Breast epithelium (tissue), 3 donors: Measurements from ENCODE around the gene CRAMP1.

Source experiments
- POLR2A ChIP-seq: fragments of 450-650 bp; IDR thresholded peaks from one replicate; pipeline ENCODE4 v1.6.1; 2016; ENCODE audit warnings: antibody characterized with exemption, mild to moderate bottlenecking, moderate library complexity
- TF ChIP-seq, protein P1 (sequence below), 3 donors: fragments of 450-650 bp; IDR thresholded peaks; one replicate each; pipeline ENCODE4 v1.5.1; 2016 to 2017; ENCODE audit warnings: antibody characterized with exemption in 3 of 3, mild to moderate bottlenecking in 3 of 3, moderate library complexity in 3 of 3

DNA sequence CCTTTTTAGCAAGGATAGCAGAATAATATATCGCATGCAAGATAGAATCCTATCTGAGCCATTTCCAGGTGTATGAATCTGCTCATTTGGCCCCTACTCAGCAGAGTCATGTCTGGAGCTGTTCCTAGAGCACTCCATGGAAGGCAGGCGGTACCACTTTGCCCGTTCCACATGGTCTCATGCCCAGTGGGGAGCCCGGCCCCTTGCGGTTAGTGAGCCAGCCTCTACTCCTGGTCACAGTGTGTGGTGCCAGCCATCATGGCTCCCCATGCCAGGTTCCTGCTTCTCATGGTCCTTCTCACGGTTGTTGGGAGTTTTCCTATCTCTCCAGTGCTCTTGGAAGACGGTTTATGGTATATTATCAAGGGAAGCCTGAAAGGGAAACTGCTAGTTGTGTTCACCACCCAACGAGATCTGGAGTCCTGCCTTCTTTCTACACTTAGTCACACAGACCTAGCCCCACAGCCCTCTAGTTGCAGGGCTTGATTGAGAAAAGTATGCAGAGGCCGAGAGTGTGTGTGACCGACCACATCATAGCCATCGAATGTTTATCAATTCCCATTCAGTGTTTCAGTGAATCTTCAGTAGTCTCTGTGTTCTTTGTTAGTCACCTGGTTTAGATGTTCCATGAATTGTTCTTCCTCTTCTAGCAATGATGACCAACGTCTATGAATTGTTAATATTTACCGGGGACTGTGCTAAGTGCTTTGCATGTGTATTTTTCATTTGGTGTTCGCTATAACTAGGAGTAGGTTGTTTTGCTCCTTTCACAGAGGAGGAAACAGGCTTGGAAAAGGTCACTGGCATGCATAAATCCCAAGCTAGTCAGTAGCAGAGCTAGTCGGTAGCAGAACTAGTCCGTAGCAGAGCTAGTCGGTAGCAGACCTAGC, 75.5 kb downstream of the CRAMP1 start:
- TF ChIP-seq, protein P1, sequence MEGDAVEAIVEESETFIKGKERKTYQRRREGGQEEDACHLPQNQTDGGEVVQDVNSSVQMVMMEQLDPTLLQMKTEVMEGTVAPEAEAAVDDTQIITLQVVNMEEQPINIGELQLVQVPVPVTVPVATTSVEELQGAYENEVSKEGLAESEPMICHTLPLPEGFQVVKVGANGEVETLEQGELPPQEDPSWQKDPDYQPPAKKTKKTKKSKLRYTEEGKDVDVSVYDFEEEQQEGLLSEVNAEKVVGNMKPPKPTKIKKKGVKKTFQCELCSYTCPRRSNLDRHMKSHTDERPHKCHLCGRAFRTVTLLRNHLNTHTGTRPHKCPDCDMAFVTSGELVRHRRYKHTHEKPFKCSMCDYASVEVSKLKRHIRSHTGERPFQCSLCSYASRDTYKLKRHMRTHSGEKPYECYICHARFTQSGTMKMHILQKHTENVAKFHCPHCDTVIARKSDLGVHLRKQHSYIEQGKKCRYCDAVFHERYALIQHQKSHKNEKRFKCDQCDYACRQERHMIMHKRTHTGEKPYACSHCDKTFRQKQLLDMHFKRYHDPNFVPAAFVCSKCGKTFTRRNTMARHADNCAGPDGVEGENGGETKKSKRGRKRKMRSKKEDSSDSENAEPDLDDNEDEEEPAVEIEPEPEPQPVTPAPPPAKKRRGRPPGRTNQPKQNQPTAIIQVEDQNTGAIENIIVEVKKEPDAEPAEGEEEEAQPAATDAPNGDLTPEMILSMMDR (IDR thresholded peaks at IDR 0.05), result no peak
- no peak for TF ChIP-seq POLR2A
